ENCODE results near the gene CHGA. TPM values are rescaled to one million over a fixed set of nuclear protein-coding genes. Genes with fewer than 3 reads are reported as not detected.

Gene CHGA
- total RNA-seq, 1 experiment from 2014 or later, result not detected

GRCh38 chr14:92967346-92967926, 44.5 kb downstream of the CHGA start:
- no TSS peak for BruUV-seq (replicated peaks)
- CTCF ChIA-PET, result no interaction called here
- intact Hi-C loops (cut with micrococcal nuclease), result no loop called here

More at GRCh38 chr14:92967346-92967926, 44.5 kb downstream of the CHGA start:
- Histone ChIP-seq H2AFZ (ENCODE audit: low read depth, low read length, poor library complexity, severe bottlenecking) (no peak overlapping the region), H3K4me3 (replicated peaks in 1 of 2; ENCODE audit: low read depth in 1 of 2, low read length in 2 of 2) (no peak overlapping the region), H3K4me2 (ENCODE audit: low read length) (no peak overlapping the region), H3K36me3 (ENCODE audit: control insufficient read depth in 1 of 2, insufficient read depth in 2 of 2, low read length in 2 of 2) (no peaks in the 10 kb centered on the region), H3K79me2 (ENCODE audit: insufficient read depth, low read length) (peaks cover 4% of the 10 kb centered on the region; the same call in 1 of the 2 replicates), H3K27ac (ENCODE audit: low read depth, low read length) (no peak overlapping the region), H3K9me2 (ENCODE audit: insufficient read depth) (no peaks in the 10 kb centered on the region), H3K27me3 (ENCODE audit: insufficient read depth, low read length) (no peaks in the 10 kb centered on the region), H3K4me1 (ENCODE audit: control insufficient read depth in 1 of 2, insufficient read depth in 2 of 2, low read length in 2 of 2) (peaks cover 0 to 22% of the 10 kb centered on the region in 2 experiments; a peak in 2 of 4 replicates), H3K9ac (ENCODE audit: low read length) (no peak overlapping the region), H4K20me1 (ENCODE audit: insufficient read depth) (no peaks in the 10 kb centered on the region), H3K9me3 (ENCODE audit: control insufficient read depth in 1 of 2, insufficient read depth in 1 of 2, low read depth in 1 of 2, low read length in 2 of 2) (no peaks in the 10 kb centered on the region)
- TF ChIP-seq ZFX (IDR thresholded peaks at IDR 0.05) (no peak), ATF3 (IDR thresholded peaks at IDR 0.05) (no peak), EGR1 (IDR thresholded peaks at IDR 0.05; ENCODE audit: low read depth) (no peak), REST (IDR thresholded peaks at IDR 0.05; ENCODE audit: low read depth) (no peak)
- DNase-seq (ENCODE audit: low read depth, low spot score) (no peak), ATAC-seq (no peak)
- RAD21 ChIA-PET (ENCODE audit: low non-redundant PET in 1 of 2, low total read pairs in 2 of 2, uncharacterized antibody in 2 of 2, unreplicated experiment in 2 of 2), result no interaction called here
- POLR2A ChIA-PET, result no interaction called here

Data from HCT116 (cell line).